ENCODE results near the gene HIPK2. TPM values are rescaled to one million over a fixed set of nuclear protein-coding genes. Genes with fewer than 3 reads are reported as not detected.

Gene HIPK2
- polyA plus RNA-seq, 2 donors, result 4.2 to 7.8 TPM

GRCh38 chr7:139696552-139696951, 81.2 kb downstream of the HIPK2 start:
- Histone ChIP-seq H3K9me3 (ENCODE audit: control insufficient read depth in 2 of 2, insufficient read depth in 1 of 2, low read depth in 1 of 2, low read length in 1 of 2) (no peaks in the 10 kb centered on the region), H3K36me3 (ENCODE audit: control insufficient read depth in 2 of 2, insufficient read depth in 2 of 2, low read length in 1 of 2) (peaks cover 0 to 9% of the 10 kb centered on the region in 2 donors), H3K27ac (ENCODE audit: low read depth in 2 of 2, low read length in 1 of 2) (no peak overlapping the region), H3K4me1 (ENCODE audit: control insufficient read depth in 2 of 2, insufficient read depth in 2 of 2, low read length in 1 of 2) (peaks cover 2 to 9% of the 10 kb centered on the region in 2 donors), H3K27me3 (ENCODE audit: control insufficient read depth in 1 of 2, insufficient read depth in 2 of 2, low read length in 2 of 2) (no peaks in the 10 kb centered on the region), H3K4me3 (ENCODE audit: low read depth in 1 of 2, low read length in 2 of 2) (no peak overlapping the region)
- WGBS, 2 donors, result 67 to 68% methylated on average over 4 of the region's 4 CpGs

GRCh38 chr7:139695588-139695987, 82.2 kb downstream of the HIPK2 start:
- Histone ChIP-seq H3K4me3 (ENCODE audit: low read depth in 1 of 2, low read length in 2 of 2) (no peak overlapping the region), H3K36me3 (ENCODE audit: control insufficient read depth in 2 of 2, insufficient read depth in 2 of 2, low read length in 1 of 2) (peaks cover 0 to 7% of the 10 kb centered on the region in 2 donors), H3K27me3 (ENCODE audit: control insufficient read depth in 1 of 2, insufficient read depth in 2 of 2, low read length in 2 of 2) (no peaks in the 10 kb centered on the region), H3K9me3 (ENCODE audit: control insufficient read depth in 2 of 2, insufficient read depth in 1 of 2, low read depth in 1 of 2, low read length in 1 of 2) (no peaks in the 10 kb centered on the region), H3K27ac (ENCODE audit: low read depth in 2 of 2, low read length in 1 of 2) (no peak overlapping the region), H3K4me1 (ENCODE audit: control insufficient read depth in 2 of 2, insufficient read depth in 2 of 2, low read length in 1 of 2) (peaks cover 5 to 12% of the 10 kb centered on the region in 2 donors)
- 76 to 79% methylated on average over 1 of the region's 1 CpG for WGBS, 2 donors

- peaks cover 0 to 8% of the 10 kb centered on the region in 2 donors for H3K36me3 ChIP-seq (ENCODE audit: control insufficient read depth in 2 of 2, insufficient read depth in 2 of 2, low read length in 1 of 2)
- no peaks in the 10 kb centered on the region for H3K27me3 ChIP-seq (ENCODE audit: control insufficient read depth in 1 of 2, insufficient read depth in 2 of 2, low read length in 2 of 2)
- no peak overlapping the region for H3K27ac ChIP-seq (ENCODE audit: low read depth in 2 of 2, low read length in 1 of 2)
- H3K4me3 ChIP-seq (ENCODE audit: low read depth in 1 of 2, low read length in 2 of 2), result no peak overlapping the region
- 90 to 91% methylated on average over 14 of the region's 14 CpGs for WGBS, 2 donors
- no peaks in the 10 kb centered on the region for H3K9me3 ChIP-seq (ENCODE audit: control insufficient read depth in 2 of 2, insufficient read depth in 1 of 2, low read depth in 1 of 2, low read length in 1 of 2)
- H3K4me1 ChIP-seq (ENCODE audit: control insufficient read depth in 2 of 2, insufficient read depth in 2 of 2, low read length in 1 of 2), result peaks cover 5 to 11% of the 10 kb centered on the region in 2 donors
These were observed 82.7 kb downstream of the HIPK2 start for GRCh38 chr7:139695051-139695450.

- peaks cover 3 to 8% of the 10 kb centered on the region in 2 donors for H3K36me3 ChIP-seq (ENCODE audit: control insufficient read depth in 2 of 2, insufficient read depth in 2 of 2, low read length in 1 of 2)
- peaks cover 5 to 6% of the 10 kb centered on the region in 2 donors for H3K4me1 ChIP-seq (ENCODE audit: control insufficient read depth in 2 of 2, insufficient read depth in 2 of 2, low read length in 1 of 2)
- H3K4me3 ChIP-seq (ENCODE audit: low read depth in 1 of 2, low read length in 2 of 2), result no peak overlapping the region
- H3K27me3 ChIP-seq (ENCODE audit: control insufficient read depth in 1 of 2, insufficient read depth in 2 of 2, low read length in 2 of 2), result no peaks in the 10 kb centered on the region
- H3K27ac ChIP-seq (ENCODE audit: low read depth in 2 of 2, low read length in 1 of 2), result no peak overlapping the region
- WGBS, 2 donors, result 89 to 93% methylated on average over 8 of the region's 8 CpGs
- H3K9me3 ChIP-seq (ENCODE audit: control insufficient read depth in 2 of 2, insufficient read depth in 1 of 2, low read depth in 1 of 2, low read length in 1 of 2), result peaks cover 0 to 2% of the 10 kb centered on the region in 2 donors
These were observed 83.5 kb downstream of the HIPK2 start for GRCh38 chr7:139694389-139694676.

GRCh38 chr7:139693651-139694388, 84.0 kb downstream of the HIPK2 start:
- no peak overlapping the region for H3K27ac ChIP-seq (ENCODE audit: low read depth in 2 of 2, low read length in 1 of 2)
- peaks cover 0 to 2% of the 10 kb centered on the region in 2 donors for H3K9me3 ChIP-seq (ENCODE audit: control insufficient read depth in 2 of 2, insufficient read depth in 1 of 2, low read depth in 1 of 2, low read length in 1 of 2)
- H3K36me3 ChIP-seq (ENCODE audit: control insufficient read depth in 2 of 2, insufficient read depth in 2 of 2, low read length in 1 of 2), result peaks cover 3 to 7% of the 10 kb centered on the region in 2 donors
- H3K4me1 ChIP-seq (ENCODE audit: control insufficient read depth in 2 of 2, insufficient read depth in 2 of 2, low read length in 1 of 2), result peaks cover 5% of the 10 kb centered on the region in 2 donors
- no peaks in the 10 kb centered on the region for H3K27me3 ChIP-seq (ENCODE audit: control insufficient read depth in 1 of 2, insufficient read depth in 2 of 2, low read length in 2 of 2)
- no peak overlapping the region for H3K4me3 ChIP-seq (ENCODE audit: low read depth in 1 of 2, low read length in 2 of 2)
- 66 to 69% methylated on average over 8 of the region's 8 CpGs for WGBS, 2 donors

- 62 to 70% methylated on average over 6 of the region's 6 CpGs for WGBS, 2 donors
- Histone ChIP-seq H3K27me3 (ENCODE audit: control insufficient read depth in 1 of 2, insufficient read depth in 2 of 2, low read length in 2 of 2) (no peaks in the 10 kb centered on the region), H3K9me3 (ENCODE audit: control insufficient read depth in 2 of 2, insufficient read depth in 1 of 2, low read depth in 1 of 2, low read length in 1 of 2) (peaks cover 0 to 2% of the 10 kb centered on the region in 2 donors), H3K4me1 (ENCODE audit: control insufficient read depth in 2 of 2, insufficient read depth in 2 of 2, low read length in 1 of 2) (peaks cover 5 to 10% of the 10 kb centered on the region in 2 donors), H3K27ac (ENCODE audit: low read depth in 2 of 2, low read length in 1 of 2) (no peak overlapping the region), H3K36me3 (ENCODE audit: control insufficient read depth in 2 of 2, insufficient read depth in 2 of 2, low read length in 1 of 2) (peaks cover 3 to 7% of the 10 kb centered on the region in 2 donors), H3K4me3 (ENCODE audit: low read depth in 1 of 2, low read length in 2 of 2) (no peak overlapping the region)
These were observed 85.1 kb downstream of the HIPK2 start for GRCh38 chr7:139692723-139693122.

- Histone ChIP-seq H3K9me3 (ENCODE audit: control insufficient read depth in 2 of 2, insufficient read depth in 1 of 2, low read depth in 1 of 2, low read length in 1 of 2) (peaks cover 0 to 2% of the 10 kb centered on the region in 2 donors), H3K36me3 (ENCODE audit: control insufficient read depth in 2 of 2, insufficient read depth in 2 of 2, low read length in 1 of 2) (peaks cover 3 to 7% of the 10 kb centered on the region in 2 donors), H3K27ac (ENCODE audit: low read depth in 2 of 2, low read length in 1 of 2) (peak overlapping the region in 1 of 2 donors; percentile 43), H3K4me3 (ENCODE audit: low read depth in 1 of 2, low read length in 2 of 2) (no peak overlapping the region), H3K27me3 (ENCODE audit: control insufficient read depth in 1 of 2, insufficient read depth in 2 of 2, low read length in 2 of 2) (no peaks in the 10 kb centered on the region), H3K4me1 (ENCODE audit: control insufficient read depth in 2 of 2, insufficient read depth in 2 of 2, low read length in 1 of 2) (peaks cover 5 to 11% of the 10 kb centered on the region in 2 donors)
- 42 to 47% methylated on average over 5 of the region's 5 CpGs for WGBS, 2 donors
These were observed 86.5 kb downstream of the HIPK2 start for GRCh38 chr7:139691253-139691781.

GRCh38 chr7:139687980-139688632, 89.7 kb downstream of the HIPK2 start:
- H3K36me3 ChIP-seq (ENCODE audit: control insufficient read depth in 2 of 2, insufficient read depth in 2 of 2, low read length in 1 of 2), result peaks cover 3 to 7% of the 10 kb centered on the region in 2 donors
- no peak overlapping the region for H3K4me3 ChIP-seq (ENCODE audit: low read depth in 1 of 2, low read length in 2 of 2)
- H3K27me3 ChIP-seq (ENCODE audit: control insufficient read depth in 1 of 2, insufficient read depth in 2 of 2, low read length in 2 of 2), result no peaks in the 10 kb centered on the region
- peak overlapping the region; percentile 14 to 47 for H3K27ac ChIP-seq (ENCODE audit: low read depth in 2 of 2, low read length in 1 of 2)
- H3K4me1 ChIP-seq (ENCODE audit: control insufficient read depth in 2 of 2, insufficient read depth in 2 of 2, low read length in 1 of 2), result peaks cover 5 to 11% of the 10 kb centered on the region in 2 donors
- WGBS, 2 donors, result 48 to 81% methylated on average over 7 of the region's 7 CpGs
- H3K9me3 ChIP-seq (ENCODE audit: control insufficient read depth in 2 of 2, insufficient read depth in 1 of 2, low read depth in 1 of 2, low read length in 1 of 2), result peaks cover 0 to 2% of the 10 kb centered on the region in 2 donors

- Histone ChIP-seq H3K4me1 (ENCODE audit: control insufficient read depth in 2 of 2, insufficient read depth in 2 of 2, low read length in 1 of 2) (peaks cover 5 to 17% of the 10 kb centered on the region in 2 donors), H3K27ac (ENCODE audit: low read depth in 2 of 2, low read length in 1 of 2) (peak overlapping the region in 1 of 2 donors; percentile 47), H3K36me3 (ENCODE audit: control insufficient read depth in 2 of 2, insufficient read depth in 2 of 2, low read length in 1 of 2) (peaks cover 3 to 7% of the 10 kb centered on the region in 2 donors), H3K9me3 (ENCODE audit: control insufficient read depth in 2 of 2, insufficient read depth in 1 of 2, low read depth in 1 of 2, low read length in 1 of 2) (peaks cover 0 to 2% of the 10 kb centered on the region in 2 donors), H3K4me3 (ENCODE audit: low read depth in 1 of 2, low read length in 2 of 2) (no peak overlapping the region), H3K27me3 (ENCODE audit: control insufficient read depth in 1 of 2, insufficient read depth in 2 of 2, low read length in 2 of 2) (no peaks in the 10 kb centered on the region)
These were observed 90.4 kb downstream of the HIPK2 start for GRCh38 chr7:139687211-139687954.

Data from esophagus (tissue), 2 donors.